Measurements from ENCODE around the gene GRB2. TPM values are rescaled to one million over a fixed set of nuclear protein-coding genes. Genes with fewer than 3 reads are reported as not detected.

GRB2 gene
- total and polyA plus RNA-seq, 2 of the 8 experiments (the other 6 are each of a cell fraction or from before 2014, with no cell fraction given), result 44.2 to 101 TPM

GRCh38 chr17:75318211-75318610 lies 87.3 kb downstream of the GRB2 start (continued):
- TF ChIP-seq YY1 (IDR thresholded peaks at IDR 0.05; ENCODE audit: low read depth, low read length), result no peak

Measured in H1 (cell line).